Kidney glomerular epithelial cell (primary cell): Measurements from ENCODE around the gene CAT.

ENCODE experiments used
- DNase-seq: peaks from one replicate; lab custom pipeline; 2025; lab: John Stamatoyannopoulos, UW

CAT gene

GRCh38 chr11:34425867-34426266, 12.9 kb upstream of the CAT start:
- peak; percentile 77 for DNase-seq

GRCh38 chr11:34426766-34427185, 12.0 kb upstream of the CAT start:
- DNase-seq = no peak

GRCh38 chr11:34427186-34427805, 11.4 kb upstream of the CAT start:
- peak; percentile 98 for DNase-seq

GRCh38 chr11:34431979-34432378, 6.8 kb upstream of the CAT start:
- no peak for DNase-seq

GRCh38 chr11:34432822-34433221, 5.9 kb upstream of the CAT start:
- no peak for DNase-seq

GRCh38 chr11:34433899-34434298, 4.8 kb upstream of the CAT start:
- DNase-seq = no peak

- DNase-seq = no peak
Observed at GRCh38 chr11:34437224-34438125, 1.3 kb upstream of the CAT start.

GRCh38 chr11:34439610-34440198, 970 bp downstream of the CAT start:
- peak; percentile 40 for DNase-seq

GRCh38 chr11:34441814-34442213, 3.1 kb downstream of the CAT start:
- no peak for DNase-seq

- DNase-seq = no peak
Observed at GRCh38 chr11:34443136-34443535, 4.4 kb downstream of the CAT start.

- DNase-seq = no peak
Observed at GRCh38 chr11:34444428-34444827, 5.7 kb downstream of the CAT start.

- DNase-seq = no peak
Observed at GRCh38 chr11:34445956-34446355, 7.2 kb downstream of the CAT start.

GRCh38 chr11:34446386-34446785, 7.7 kb downstream of the CAT start:
- DNase-seq = no peak

- no peak for DNase-seq
Observed at GRCh38 chr11:34447044-34447443, 8.3 kb downstream of the CAT start.

- no peak for DNase-seq
Observed at GRCh38 chr11:34448223-34448994, 9.7 kb downstream of the CAT start.

GRCh38 chr11:34449013-34449412, 10.3 kb downstream of the CAT start:
- no peak for DNase-seq

GRCh38 chr11:34451053-34451452, 12.3 kb downstream of the CAT start:
- no peak for DNase-seq

- no peak for DNase-seq
Observed at GRCh38 chr11:34454308-34455032, 15.7 kb downstream of the CAT start.

GRCh38 chr11:34457607-34458006, 18.9 kb downstream of the CAT start:
- DNase-seq = no peak

GRCh38 chr11:34458525-34458924, 19.8 kb downstream of the CAT start:
- no peak for DNase-seq

GRCh38 chr11:34459507-34460162, 20.9 kb downstream of the CAT start:
- DNase-seq = no peak
